K562 (cell line): ENCODE data around the gene ECE2. TPM values are rescaled to one million over a fixed set of nuclear protein-coding genes. Genes with fewer than 3 reads are reported as not detected.

Experiments
- ATAC-seq: fragments of 200-7000 bp; cut with Tn5 transposase; 3 replicates; pipeline ENCODE4 v1.9.1; 2020; ENCODE audit warnings: moderate library complexity
- BruUV-seq: library from RNA; stranded (reverse); fragments of 400-500 nt; replicated peaks from 2 replicates; lab custom pipeline; 2021; lab: Mats Ljungman, UMichigan
- CTCF ChIA-PET: fragments of 300-600 bp; formaldehyde crosslinking; extraction: SDS; loops from one replicate; lab custom pipeline; 2021; ENCODE audit warnings: low intra/inter-chr PET ratio; lab: Yijun Ruan, JAX
- POLR2A ChIA-PET: fragments of 300-600, 350-650 bp; sonication (Branson Sonifier 250); formaldehyde crosslinking; extraction: SDS; loops from one replicate; lab custom pipeline; 2021; ENCODE audit warnings: antibody characterized with exemption, inconsistent platforms; lab: Yijun Ruan, JAX
- DNase-seq, 4 experiments: peaks; one replicate each; pipeline versions ENCODE4 v3.0.0 to v3.0.0-alpha.2; 2011 to 2018; ENCODE audit warnings: low spot score in 3 of 4, mixed read lengths in 3 of 4; ENCODE audit errors: extremely low read depth in 1 of 4
- FAIRE-seq: peaks from 2 replicates; lab custom pipeline; 2011; peaks lifted over from hg19 to GRCh38; lab: Jason Lieb, UNC
- H2AFZ ChIP-seq: 2 replicates; pipeline ENCODE4 v1.6.0; 2011; ENCODE audit warnings: low read depth, low read length, control low read depth, inconsistent platforms
- H3K27ac ChIP-seq: fragments of 200-600 bp; 3 replicates; pipeline ENCODE4 v1.8.0; 2011; ENCODE audit warnings: low read depth, mild to moderate bottlenecking, control low read depth, inconsistent platforms, low read length, moderate library complexity, mixed read lengths; ENCODE audit errors: extremely low read depth
- H3K27me3 ChIP-seq, 2 experiments: fragments of 300-600 bp in 1 of 2; 2 replicates in 1 of 2; 3 replicates in 1 of 2; pipeline versions ENCODE4 v1.6.0 to v1.8.0; 2011; ENCODE audit warnings: inconsistent platforms in 2 of 2, low read length in 2 of 2, mild to moderate bottlenecking in 1 of 2, mixed read lengths in 1 of 2, moderate library complexity in 1 of 2; ENCODE audit not compliant: control insufficient read depth in 2 of 2, insufficient read depth in 2 of 2
- H3K36me3 ChIP-seq: fragments of 300-600 bp; 3 replicates; pipeline ENCODE4 v1.8.0; 2011; ENCODE audit warnings: mild to moderate bottlenecking, low read length, inconsistent platforms; ENCODE audit not compliant: control insufficient read depth, insufficient read depth
- H3K4me1 ChIP-seq, 2 experiments: fragments of 200-600 bp in 1 of 2; replicated peaks in 1 of 2; 2 replicates in 1 of 2; 3 replicates in 1 of 2; pipeline versions ENCODE4 v1.5.1 to v1.8.0; 2011; ENCODE audit warnings: inconsistent platforms in 2 of 2, low read length in 2 of 2, mild to moderate bottlenecking in 1 of 2, mixed read lengths in 1 of 2, moderate library complexity in 1 of 2; ENCODE audit not compliant: control insufficient read depth in 2 of 2, insufficient read depth in 2 of 2
- H3K4me2 ChIP-seq: 2 replicates; pipeline ENCODE4 v1.6.1; 2011; ENCODE audit warnings: low read length, control low read depth, inconsistent platforms, mixed read lengths; ENCODE audit not compliant: insufficient read depth
- H3K4me3 ChIP-seq: fragments of 200-600 bp; sonication (generic), shearing (Covaris generic); 2 replicates; pipeline ENCODE4 v1.5.1; 2016; ENCODE audit warnings: control low read depth, inconsistent platforms
- H3K79me2 ChIP-seq: fragments of 200-600 bp; 3 replicates; pipeline ENCODE4 v1.8.0; 2011; ENCODE audit warnings: low read length, inconsistent platforms; ENCODE audit not compliant: control insufficient read depth, insufficient read depth
- H3K9ac ChIP-seq, 2 experiments: 2 replicates each; pipeline versions ENCODE4 v1.6.0 to v1.6.1; 2011; ENCODE audit warnings: low read depth in 2 of 2, low read length in 2 of 2, control low read depth in 1 of 2, inconsistent platforms in 1 of 2, mild to moderate bottlenecking in 1 of 2, mixed read lengths in 1 of 2; ENCODE audit not compliant: insufficient read depth in 1 of 2
- H3K9me1 ChIP-seq: one replicate; pipeline ENCODE4 v1.6.0; 2011; ENCODE audit warnings: inconsistent platforms, mild to moderate bottlenecking, low read length, moderate library complexity; ENCODE audit not compliant: control insufficient read depth, insufficient read depth
- H3K9me3 ChIP-seq: replicated peaks from 2 replicates; pipeline ENCODE4 v1.5.1; 2011; ENCODE audit warnings: low read depth, low read length, inconsistent platforms; ENCODE audit not compliant: control insufficient read depth, insufficient read depth
- H4K20me1 ChIP-seq: replicated peaks from 2 replicates; pipeline ENCODE4 v1.6.1; 2011; ENCODE audit warnings: low read length, inconsistent platforms, mixed read lengths; ENCODE audit not compliant: control insufficient read depth, insufficient read depth
- BCLAF1 ChIP-seq, 2 experiments: fragments of 450-650 bp in 1 of 2; IDR thresholded peaks; 2 replicates each; pipeline ENCODE4 v1.6.1; 2011 to 2017; ENCODE audit warnings: low read depth in 2 of 2, antibody characterized with exemption in 1 of 2, borderline replicate concordance in 1 of 2, low read length in 1 of 2, mild to moderate bottlenecking in 1 of 2, mixed read lengths in 1 of 2; ENCODE audit not compliant: control insufficient read depth in 1 of 2
- DPF2 ChIP-seq: fragments of 450-650 bp; IDR thresholded peaks from 2 replicates; pipeline ENCODE4 v1.6.1; 2016
- ELF2 ChIP-seq: fragments of 250-450 bp; sonication (Bioruptor Pico); IDR thresholded peaks from 2 replicates; pipeline ENCODE4 v1.5.0; 2021; ENCODE audit warnings: mild to moderate bottlenecking
- EP400 ChIP-seq: fragments of 450-650 bp; IDR thresholded peaks from 2 replicates; pipeline ENCODE4 v1.6.1; 2017; ENCODE audit warnings: antibody characterized with exemption, mild to moderate bottlenecking, moderate library complexity
- ESRRA ChIP-seq: fragments of 450-650 bp; IDR thresholded peaks from 2 replicates; pipeline ENCODE4 v1.6.1; 2014; ENCODE audit warnings: low read depth, mild to moderate bottlenecking, moderate library complexity, borderline replicate concordance
- ILK ChIP-seq: fragments of 450-650 bp; IDR thresholded peaks from 2 replicates; pipeline ENCODE4 v1.6.1; 2016; ENCODE audit warnings: missing genetic modification characterization, low read depth, mild to moderate bottlenecking, missing compliant biosample characterization, moderate library complexity, borderline replicate concordance
- KHSRP ChIP-seq: fragments of 450-650 bp; IDR thresholded peaks from 2 replicates; pipeline ENCODE4 v1.6.1; 2017
- MED1 ChIP-seq: sonication (generic); formaldehyde crosslinking; IDR thresholded peaks from 2 replicates; pipeline ENCODE4 v1.8.1; 2023; ENCODE audit warnings: missing genetic modification reagents, borderline replicate concordance
- NR0B1 ChIP-seq: fragments of 450-650 bp; IDR thresholded peaks from one replicate; pipeline ENCODE4 v1.6.1; 2018; ENCODE audit warnings: mild to moderate bottlenecking, moderate library complexity; ENCODE audit not compliant: partially characterized antibody
- SAP30 ChIP-seq: fragments of 200-600 bp; sonication (generic); IDR thresholded peaks from 2 replicates; pipeline ENCODE4 v1.6.1; 2012; ENCODE audit warnings: borderline replicate concordance, low read depth, mild to moderate bottlenecking, moderate library complexity, low read length, control low read depth, inconsistent platforms; ENCODE audit not compliant: insufficient read depth, poor library complexity, severe bottlenecking
- SIN3A ChIP-seq, 2 experiments: fragments of 150-350 bp in 1 of 2; IDR thresholded peaks; 2 replicates each; pipeline ENCODE4 v1.6.1; 2011 to 2016; ENCODE audit warnings: borderline replicate concordance in 2 of 2, low read depth in 2 of 2, low read length in 2 of 2, mild to moderate bottlenecking in 2 of 2, moderate library complexity in 2 of 2; ENCODE audit not compliant: control insufficient read depth in 1 of 2
- SIX5 ChIP-seq, 2 experiments: IDR thresholded peaks; 2 replicates each; pipeline ENCODE4 v1.6.1; 2011; ENCODE audit warnings: low read length in 2 of 2, borderline replicate concordance in 1 of 2, low read depth in 1 of 2, mild to moderate bottlenecking in 1 of 2, moderate library complexity in 1 of 2; ENCODE audit not compliant: insufficient read depth in 1 of 2
- SMARCE1 ChIP-seq: fragments of 450-650 bp; IDR thresholded peaks from 2 replicates; pipeline ENCODE4 v1.7.1; 2016; ENCODE audit warnings: mild to moderate bottlenecking
- TCFL5 ChIP-seq: fragments of 250-450 bp; sonication (Bioruptor Pico); conservative IDR thresholded peaks from 2 replicates; pipeline ENCODE4 v1.6.1; 2021; ENCODE audit warnings: mild to moderate bottlenecking, moderate library complexity, matching md5 sums
- ZFP36 ChIP-seq: fragments of 150-350 bp; IDR thresholded peaks from 2 replicates; pipeline ENCODE4 v1.6.1; 2018; ENCODE audit warnings: low read length, low read depth; ENCODE audit not compliant: partially characterized antibody
- ZNF134 ChIP-seq: fragments of 250-450 bp; sonication (Bioruptor Pico); conservative IDR thresholded peaks from 2 replicates; pipeline ENCODE4 v1.4.0; 2020
- ZNF583 ChIP-seq: fragments of 250-450 bp; sonication (Bioruptor Pico); IDR thresholded peaks from 2 replicates; pipeline ENCODE4 v1.4.0; 2020
- WGBS: fragments of 100-300 bp; shearing (Covaris generic); methylation state at CpG from one replicate; pipeline ENCODE4 v1.1.6; 2016; ENCODE audit warnings: low coverage, mixed read lengths; ENCODE audit not compliant: insufficient coverage; ENCODE audit errors: missing lambda C conversion rate; 5-methylcytosine and 5-hydroxymethylcytosine counted together
- in situ Hi-C: fragments of 300-500 bp; cut with MboI; formaldehyde crosslinking; loops from 4 replicates; pipeline ENCODE4 v1.15.0; 2018; ENCODE audit warnings: inconsistent platforms, mixed read lengths
- intact Hi-C: fragments of 100-400 bp; cut with micrococcal nuclease; formaldehyde crosslinking; loops from 2 replicates; pipeline ENCODE4 v1.14.2; 2022
- polyA plus RNA-seq, 8 experiments: library from polyadenylated mRNA; depleted of rRNA in 4 of 8; stranded (reverse) in 5 of 8; unstranded in 3 of 8; fragments of >200 nt; fragmentation: Nextera tagmentation in 2 of 8; fragmentation: Illumina TruSeq in 1 of 8; extraction: Ambion mirVana in 2 of 8; extraction: Trizol in 1 of 8; gene quantifications; 2 replicates each; pipeline versions ENCODE4 v1.2.1 to v1.2.3, GENCODE V29; 2011 to 2014; ENCODE audit warnings: inconsistent platforms in 1 of 8, missing spikeins in 1 of 8
- total RNA-seq, 7 experiments: library from RNA; depleted of rRNA in 6 of 7; stranded (reverse); fragments of >200 nt in 6 of 7; fragmentation: Illumina TruSeq in 2 of 7; extraction: Trizol in 2 of 7; gene quantifications; 2 replicates each; pipeline versions ENCODE4 v1.2.1 to v1.2.3, GENCODE V29; 2011 to 2021; ENCODE audit warnings: low replicate concordance in 1 of 7
- TF ChIP-seq, protein P1 (sequence below): fragments of 250-450 bp; sonication (Bioruptor Pico); IDR thresholded peaks from 2 replicates; pipeline ENCODE4 v1.9.0; 2021; ENCODE audit warnings: mild to moderate bottlenecking

Gene ECE2
- total and polyA plus RNA-seq, 9 of the 15 experiments (the other 6 are each of a cell fraction or from before 2014, with no cell fraction given), result not detected

GRCh38 chr3:184334470-184335158 lies 58.8 kb downstream of the ECE2 start:
- FAIRE-seq (peak; percentile 87), ATAC-seq (peak; percentile 48), DNase-seq (peak in 2 of 4 experiments; percentile 62 to 76)
- no peak overlapping the region for H2AFZ ChIP-seq
- H3K27ac ChIP-seq, result peak overlapping the region; percentile 83
- peaks cover 17% of the 10 kb centered on the region for H3K79me2 ChIP-seq
- no peaks in the 10 kb centered on the region for H3K27me3 ChIP-seq
- H3K4me3 ChIP-seq, result no peak overlapping the region
- peaks cover 11% of the 10 kb centered on the region for H3K9me1 ChIP-seq
- H3K4me2 ChIP-seq, result no peak overlapping the region
- peaks cover 24% of the 10 kb centered on the region for H4K20me1 ChIP-seq
- H3K4me1 ChIP-seq, result peaks cover 51 to 62% of the 10 kb centered on the region in 2 experiments
- in situ Hi-C loops (no loop called here), intact Hi-C loops (no loop called here)
- no peaks in the 10 kb centered on the region for H3K9me3 ChIP-seq
- H3K36me3 ChIP-seq, result peaks cover 59% of the 10 kb centered on the region
- BruUV-seq, result no TSS peak
- CTCF ChIA-PET, result no interaction called here
- H3K9ac ChIP-seq, result peak overlapping the region in 1 of 2 experiments; percentile 56; a peak in 1 of 4 replicates
- WGBS, result 32% methylated on average over 15 of the region's 15 CpGs
- POLR2A ChIA-PET, result no interaction called here
- TF ChIP-seq DPF2 (peak; percentile 83), ILK (tag) (no peak), SIN3A (IDR thresholded peaks at IDR 0.05; ENCODE audit: borderline replicate concordance in 2 of 2, control insufficient read depth in 1 of 2, low read depth in 2 of 2, low read length in 2 of 2) (no peak), SIX5 (IDR thresholded peaks at IDR 0.05; ENCODE audit: borderline replicate concordance in 1 of 2, insufficient read depth in 1 of 2, low read depth in 1 of 2, low read length in 2 of 2) (no peak), EP400 (no peak), SMARCE1 (peak; percentile 79), SAP30 (no peak), ESRRA (no peak), ZFP36 (no peak), TCFL5 (CRISPR knock-in tag) (no peak), ZNF134 (CRISPR knock-in tag) (no peak), BCLAF1 (IDR thresholded peaks at IDR 0.05; ENCODE audit: borderline replicate concordance in 1 of 2, control insufficient read depth in 1 of 2, low read depth in 2 of 2, low read length in 1 of 2) (0 out of 4 replicates have a peak, but pooled peaks of 1 of the 2 experiments have one; percentile 64), ZNF583 (CRISPR knock-in tag) (no peak), ELF2 (no peak), KHSRP (no peak), MED1 (CRISPR knock-in tag) (no peak), NR0B1 (no peak)
- TF ChIP-seq, protein P1, sequence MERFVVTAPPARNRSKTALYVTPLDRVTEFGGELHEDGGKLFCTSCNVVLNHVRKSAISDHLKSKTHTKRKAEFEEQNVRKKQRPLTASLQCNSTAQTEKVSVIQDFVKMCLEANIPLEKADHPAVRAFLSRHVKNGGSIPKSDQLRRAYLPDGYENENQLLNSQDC, result no peak
